SH-SY5Y (cell line): ENCODE results near the gene GJB2.

Experiments used
- GATA2 ChIP-seq: IDR thresholded peaks from 2 replicates; pipeline ENCODE4 v1.6.1; 2011; ENCODE audit warnings: mild to moderate bottlenecking, low read depth, low read length
- GATA3 ChIP-seq: IDR thresholded peaks from 2 replicates; pipeline ENCODE4 v1.6.1; 2011; ENCODE audit warnings: low read depth, mild to moderate bottlenecking, low read length, moderate library complexity

- TF ChIP-seq GATA2 = no peak
- no peak for TF ChIP-seq GATA3
Measured at GRCh38 chr13:20161951-20162300, 30.8 kb downstream of the GJB2 start.
